ENCODE results near the gene GALNT9. TPM values are rescaled to one million over a fixed set of nuclear protein-coding genes. Genes with fewer than 3 reads are reported as not detected.

The GALNT9 gene
- total RNA-seq, 1 donor from 2014 or later = not detected

DNA sequence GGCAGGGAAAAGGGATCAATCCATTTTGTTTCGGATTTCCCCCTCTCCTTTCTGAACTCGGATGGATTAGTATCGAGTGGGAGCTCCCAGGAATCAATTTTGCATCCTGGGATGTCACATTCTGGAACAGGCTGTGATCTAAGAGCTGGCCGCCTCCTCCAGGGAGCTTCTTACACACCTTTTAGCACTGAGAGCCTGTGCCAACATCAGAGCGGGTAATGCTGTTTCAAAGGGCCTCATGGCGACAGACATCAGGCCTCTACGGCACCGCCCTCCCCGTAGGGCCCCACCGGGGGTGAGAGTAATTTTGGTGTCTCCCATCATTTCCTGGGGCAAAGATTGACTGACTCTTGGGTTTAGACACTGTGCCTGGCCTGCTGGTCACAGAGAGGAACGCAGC, 2.7 kb downstream of the GALNT9 start:
- Histone ChIP-seq H3K4me3 (ENCODE audit: low read depth, low read length) (no peak overlapping the region), H3K27me3 (ENCODE audit: control insufficient read depth, insufficient read depth, low read length) (no peaks in the 10 kb centered on the region), H3K36me3 (ENCODE audit: control insufficient read depth, insufficient read depth, low read length) (no peaks in the 10 kb centered on the region)
- FAIRE-seq (no peak), DNase-seq (ENCODE audit: low read depth) (no peak)
- TF ChIP-seq, protein P1, sequence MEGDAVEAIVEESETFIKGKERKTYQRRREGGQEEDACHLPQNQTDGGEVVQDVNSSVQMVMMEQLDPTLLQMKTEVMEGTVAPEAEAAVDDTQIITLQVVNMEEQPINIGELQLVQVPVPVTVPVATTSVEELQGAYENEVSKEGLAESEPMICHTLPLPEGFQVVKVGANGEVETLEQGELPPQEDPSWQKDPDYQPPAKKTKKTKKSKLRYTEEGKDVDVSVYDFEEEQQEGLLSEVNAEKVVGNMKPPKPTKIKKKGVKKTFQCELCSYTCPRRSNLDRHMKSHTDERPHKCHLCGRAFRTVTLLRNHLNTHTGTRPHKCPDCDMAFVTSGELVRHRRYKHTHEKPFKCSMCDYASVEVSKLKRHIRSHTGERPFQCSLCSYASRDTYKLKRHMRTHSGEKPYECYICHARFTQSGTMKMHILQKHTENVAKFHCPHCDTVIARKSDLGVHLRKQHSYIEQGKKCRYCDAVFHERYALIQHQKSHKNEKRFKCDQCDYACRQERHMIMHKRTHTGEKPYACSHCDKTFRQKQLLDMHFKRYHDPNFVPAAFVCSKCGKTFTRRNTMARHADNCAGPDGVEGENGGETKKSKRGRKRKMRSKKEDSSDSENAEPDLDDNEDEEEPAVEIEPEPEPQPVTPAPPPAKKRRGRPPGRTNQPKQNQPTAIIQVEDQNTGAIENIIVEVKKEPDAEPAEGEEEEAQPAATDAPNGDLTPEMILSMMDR (IDR thresholded peaks at IDR 0.05; ENCODE audit: insufficient read depth, low read length, severe bottlenecking) = no peak

DNA sequence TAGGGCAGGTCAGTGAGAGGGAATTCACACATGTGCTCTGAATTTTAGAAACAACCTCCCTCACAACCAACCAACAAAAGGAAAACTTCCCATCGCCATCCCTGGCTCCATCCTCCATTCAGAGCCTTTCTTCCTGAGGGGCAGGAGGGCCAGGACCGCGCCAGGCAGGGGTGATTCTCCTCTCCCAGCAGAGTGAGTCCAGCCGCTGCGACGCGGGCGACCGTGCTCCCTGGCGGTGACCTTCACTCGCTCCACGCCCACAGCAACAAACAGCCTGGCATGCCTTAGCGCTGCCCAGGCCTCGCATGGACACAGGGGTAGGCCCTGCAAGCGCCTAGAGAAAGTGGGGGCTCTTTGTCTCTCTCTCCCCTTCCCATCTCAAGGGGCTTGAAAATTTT, 3.7 kb downstream of the GALNT9 start:
- no peaks in the 10 kb centered on the region for H3K27me3 ChIP-seq (ENCODE audit: control insufficient read depth, insufficient read depth, low read length)
- FAIRE-seq = no peak
- no peak overlapping the region for H3K4me3 ChIP-seq (ENCODE audit: low read depth, low read length)

DNA sequence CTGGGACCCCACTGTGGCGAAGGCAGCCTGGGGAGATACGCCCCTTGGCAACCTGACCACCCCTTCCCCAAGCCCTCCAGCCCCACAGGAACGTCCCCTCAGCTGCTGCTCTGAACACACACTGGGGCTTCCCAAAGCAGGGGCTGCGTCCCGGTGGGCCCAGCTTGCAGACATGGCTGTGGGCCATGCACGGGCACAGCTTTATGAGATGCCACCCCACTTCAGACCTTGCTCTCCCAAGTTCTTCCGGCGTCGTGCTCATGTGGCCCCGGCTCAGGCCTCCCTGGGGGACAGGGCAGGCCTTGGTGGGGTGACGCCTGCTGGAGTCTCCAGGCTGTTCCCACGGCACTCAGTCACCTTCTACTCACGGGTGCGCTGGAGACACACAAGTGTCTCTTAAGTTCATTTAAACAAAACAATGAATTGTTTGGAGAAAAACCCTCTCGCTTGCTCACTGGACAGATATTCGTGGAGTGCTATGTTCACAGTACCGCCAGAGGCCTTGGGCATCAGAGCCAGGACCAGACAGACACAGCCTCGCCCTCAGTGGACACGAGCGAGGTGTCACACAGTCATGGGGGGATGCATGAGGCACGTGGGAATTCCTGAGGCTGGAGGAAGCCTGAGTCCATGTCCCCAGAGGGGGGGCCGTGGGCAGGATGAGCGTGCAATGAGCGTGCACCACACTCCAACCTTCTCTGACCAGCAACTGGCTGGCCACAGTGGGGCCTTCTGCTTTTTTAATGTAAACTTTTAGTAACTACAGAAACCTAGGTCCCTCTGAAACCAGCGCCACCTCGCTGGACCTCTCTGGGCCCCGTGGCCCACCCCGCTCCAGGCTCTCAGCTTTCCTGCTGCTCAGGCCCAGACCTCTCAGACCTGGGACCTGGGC, 4.3 kb downstream of the GALNT9 start:
- FAIRE-seq (no peak), DNase-seq (ENCODE audit: low read depth) (no peak)
- TF ChIP-seq, protein P1 (IDR thresholded peaks at IDR 0.05; ENCODE audit: insufficient read depth, low read length, severe bottlenecking) = no peak
- H3K36me3 ChIP-seq (ENCODE audit: control insufficient read depth, insufficient read depth, low read length) = no peaks in the 10 kb centered on the region
- no peak overlapping the region for H3K4me3 ChIP-seq (ENCODE audit: low read depth, low read length)
- no peaks in the 10 kb centered on the region for H3K27me3 ChIP-seq (ENCODE audit: control insufficient read depth, insufficient read depth, low read length)

More for the DNA sequence above, 3.7 kb downstream of the GALNT9 start:
- no peaks in the 10 kb centered on the region for H3K36me3 ChIP-seq (ENCODE audit: control insufficient read depth, insufficient read depth, low read length)
- TF ChIP-seq, protein P1 (IDR thresholded peaks at IDR 0.05; ENCODE audit: insufficient read depth, low read length, severe bottlenecking) = no peak
- DNase-seq (ENCODE audit: low read depth) = no peak

DNA sequence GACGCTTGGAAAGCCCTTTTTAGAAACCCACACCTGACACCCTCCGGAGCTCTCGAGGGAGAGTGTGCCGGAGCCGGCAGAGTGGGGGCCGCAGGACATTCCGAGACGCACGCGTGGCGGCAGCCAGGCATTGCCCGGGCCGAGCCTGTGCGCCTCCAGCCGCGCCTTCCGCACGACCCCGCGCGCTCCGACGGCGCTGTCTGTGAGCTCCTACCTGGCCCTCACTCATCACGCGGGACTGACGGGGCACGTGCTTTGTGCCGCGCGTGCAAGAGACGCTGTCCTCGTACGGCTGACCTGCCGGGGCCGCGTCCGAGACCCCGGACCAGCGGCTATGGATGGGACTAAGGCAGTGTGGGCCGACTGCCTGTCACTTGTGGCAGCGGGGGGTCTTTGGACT, 5.2 kb downstream of the GALNT9 start:
- FAIRE-seq = no peak
- no peaks in the 10 kb centered on the region for H3K27me3 ChIP-seq (ENCODE audit: control insufficient read depth, insufficient read depth, low read length)

DNA sequence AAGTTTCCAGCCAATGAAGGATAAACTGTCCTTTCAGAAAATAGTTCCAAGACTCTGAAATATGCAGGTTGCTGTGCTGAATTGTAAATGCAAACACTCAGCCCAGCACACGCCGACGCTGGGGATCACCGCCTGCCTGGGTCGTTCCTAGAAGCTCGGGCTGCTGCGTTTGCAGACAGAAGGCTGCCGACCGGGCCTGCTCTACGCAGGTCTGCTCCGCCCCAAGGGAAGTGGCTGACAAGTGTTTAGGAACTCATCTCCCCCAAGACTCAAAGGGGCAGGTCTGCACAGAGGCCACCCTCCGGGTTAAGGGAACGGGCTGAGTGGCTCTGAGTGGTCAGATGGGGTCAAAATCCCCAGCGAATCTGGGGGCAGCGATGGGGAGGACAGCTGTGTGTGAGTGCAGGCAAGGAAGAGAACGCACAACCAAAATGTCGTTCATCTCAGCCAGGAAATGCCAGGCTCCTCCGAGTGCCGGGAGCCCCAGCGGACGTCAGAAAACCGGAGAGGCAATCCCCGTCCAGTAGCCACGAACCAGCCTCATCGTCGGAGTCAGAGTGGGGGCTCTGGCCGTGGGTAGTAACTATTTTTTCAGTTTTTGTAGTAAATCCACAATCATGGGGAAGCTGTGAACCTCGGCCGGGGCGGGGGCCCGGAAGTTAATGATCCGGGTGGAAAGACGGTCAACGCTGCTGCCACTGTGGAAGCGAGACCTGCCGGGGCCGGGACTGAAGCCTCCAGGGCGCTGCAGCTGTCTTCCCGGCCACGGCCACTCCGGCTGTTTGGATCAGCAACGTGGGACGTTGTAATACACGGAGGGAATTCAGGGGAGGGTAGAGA, 6.0 kb downstream of the GALNT9 start:
- DNase-seq (ENCODE audit: low read depth) = no peak
- TF ChIP-seq, protein P1 (IDR thresholded peaks at IDR 0.05; ENCODE audit: insufficient read depth, low read length, severe bottlenecking) = no peak
- Histone ChIP-seq H3K36me3 (ENCODE audit: control insufficient read depth, insufficient read depth, low read length) (no peaks in the 10 kb centered on the region), H3K27me3 (ENCODE audit: control insufficient read depth, insufficient read depth, low read length) (no peaks in the 10 kb centered on the region), H3K4me3 (ENCODE audit: low read depth, low read length) (no peak overlapping the region)
- no peak for FAIRE-seq

More for the DNA sequence above, 5.2 kb downstream of the GALNT9 start:
- TF ChIP-seq, protein P1 (IDR thresholded peaks at IDR 0.05; ENCODE audit: insufficient read depth, low read length, severe bottlenecking) = no peak
- DNase-seq (ENCODE audit: low read depth) = no peak
- H3K4me3 ChIP-seq (ENCODE audit: low read depth, low read length) = no peak overlapping the region
- no peaks in the 10 kb centered on the region for H3K36me3 ChIP-seq (ENCODE audit: control insufficient read depth, insufficient read depth, low read length)
